Measurements from ENCODE around the gene NLRP1.

- TF ChIP-seq, protein P1, sequence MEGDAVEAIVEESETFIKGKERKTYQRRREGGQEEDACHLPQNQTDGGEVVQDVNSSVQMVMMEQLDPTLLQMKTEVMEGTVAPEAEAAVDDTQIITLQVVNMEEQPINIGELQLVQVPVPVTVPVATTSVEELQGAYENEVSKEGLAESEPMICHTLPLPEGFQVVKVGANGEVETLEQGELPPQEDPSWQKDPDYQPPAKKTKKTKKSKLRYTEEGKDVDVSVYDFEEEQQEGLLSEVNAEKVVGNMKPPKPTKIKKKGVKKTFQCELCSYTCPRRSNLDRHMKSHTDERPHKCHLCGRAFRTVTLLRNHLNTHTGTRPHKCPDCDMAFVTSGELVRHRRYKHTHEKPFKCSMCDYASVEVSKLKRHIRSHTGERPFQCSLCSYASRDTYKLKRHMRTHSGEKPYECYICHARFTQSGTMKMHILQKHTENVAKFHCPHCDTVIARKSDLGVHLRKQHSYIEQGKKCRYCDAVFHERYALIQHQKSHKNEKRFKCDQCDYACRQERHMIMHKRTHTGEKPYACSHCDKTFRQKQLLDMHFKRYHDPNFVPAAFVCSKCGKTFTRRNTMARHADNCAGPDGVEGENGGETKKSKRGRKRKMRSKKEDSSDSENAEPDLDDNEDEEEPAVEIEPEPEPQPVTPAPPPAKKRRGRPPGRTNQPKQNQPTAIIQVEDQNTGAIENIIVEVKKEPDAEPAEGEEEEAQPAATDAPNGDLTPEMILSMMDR (IDR thresholded peaks at IDR 0.05) = no peak
- no peak for TF ChIP-seq POLR2A (IDR thresholded peaks at IDR 0.05)
- no peak for TF ChIP-seq EP300 (IDR thresholded peaks at IDR 0.05; ENCODE audit: low read depth)
These were observed 21.1 kb upstream of the NLRP1 start for GRCh38 chr17:5605452-5605851.
